ENCODE results near the gene KRT78.
"Not testable (repeated sequence)": the region's sequence is repeated elsewhere in the genome, so short reads cannot be mapped to it uniquely, and the experiment has no call there.

The KRT78 gene

GRCh38 chr12:52892207-52892852 lies 43.5 kb upstream of the KRT78 start:
- Histone ChIP-seq H3K79me2 (no peaks in the 10 kb centered on the region), H3K27me3 (ENCODE audit: control insufficient read depth, insufficient read depth, low read length) (no peaks in the 10 kb centered on the region), H3K9ac (no peak overlapping the region), H3K4me2 (ENCODE audit: low read length) (no peak overlapping the region), H3K36me3 (ENCODE audit: control insufficient read depth, insufficient read depth, low read length) (no peaks in the 10 kb centered on the region), H2AFZ (no peak overlapping the region), H3K9me3 (ENCODE audit: control insufficient read depth, low read length) (no peaks in the 10 kb centered on the region), H3K4me3 (ENCODE audit: low read depth, low read length) (no peak overlapping the region), H3K4me1 (no peaks in the 10 kb centered on the region), H3K27ac (no peak overlapping the region)
- no peak for TF ChIP-seq CTCF (IDR thresholded peaks at IDR 0.05)

- Histone ChIP-seq H3K9me3 (ENCODE audit: control insufficient read depth, low read length) (no peaks in the 10 kb centered on the region), H3K4me1 (no peaks in the 10 kb centered on the region), H3K36me3 (ENCODE audit: control insufficient read depth, insufficient read depth, low read length) (no peaks in the 10 kb centered on the region), H3K79me2 (no peaks in the 10 kb centered on the region), H3K4me2 (ENCODE audit: low read length) (no peak overlapping the region), H2AFZ (no peak overlapping the region), H3K27me3 (ENCODE audit: control insufficient read depth, insufficient read depth, low read length) (no peaks in the 10 kb centered on the region), H3K27ac (no peak overlapping the region), H3K9ac (no peak overlapping the region), H3K4me3 (ENCODE audit: low read depth, low read length) (no peak overlapping the region)
- TF ChIP-seq CTCF (IDR thresholded peaks at IDR 0.05), result no peak
These were observed 42.2 kb upstream of the KRT78 start for GRCh38 chr12:52891044-52891443.

- Histone ChIP-seq H3K4me3 (ENCODE audit: low read depth, low read length) (no peak overlapping the region), H3K4me1 (no peaks in the 10 kb centered on the region), H3K79me2 (no peaks in the 10 kb centered on the region), H3K4me2 (ENCODE audit: low read length) (no peak overlapping the region), H3K9me3 (ENCODE audit: control insufficient read depth, low read length) (no peaks in the 10 kb centered on the region), H3K27me3 (ENCODE audit: control insufficient read depth, insufficient read depth, low read length) (no peaks in the 10 kb centered on the region), H3K9ac (no peak overlapping the region), H3K36me3 (ENCODE audit: control insufficient read depth, insufficient read depth, low read length) (no peaks in the 10 kb centered on the region), H2AFZ (no peak overlapping the region), H3K27ac (no peak overlapping the region)
- TF ChIP-seq CTCF (IDR thresholded peaks at IDR 0.05), result no peak
These were observed 41.6 kb upstream of the KRT78 start for GRCh38 chr12:52890417-52890816.

GRCh38 chr12:52884526-52885293 lies 35.9 kb upstream of the KRT78 start:
- Histone ChIP-seq H3K9ac (no peak overlapping the region), H3K4me1 (no peaks in the 10 kb centered on the region), H3K27me3 (ENCODE audit: control insufficient read depth, insufficient read depth, low read length) (no peaks in the 10 kb centered on the region), H3K9me3 (ENCODE audit: control insufficient read depth, low read length) (no peaks in the 10 kb centered on the region), H3K27ac (no peak overlapping the region), H3K79me2 (no peaks in the 10 kb centered on the region), H3K4me3 (ENCODE audit: low read depth, low read length) (no peak overlapping the region), H2AFZ (no peak overlapping the region), H3K4me2 (ENCODE audit: low read length) (no peak overlapping the region), H3K36me3 (ENCODE audit: control insufficient read depth, insufficient read depth, low read length) (no peaks in the 10 kb centered on the region)
- peak; percentile 96 for TF ChIP-seq CTCF (IDR thresholded peaks at IDR 0.05)

GRCh38 chr12:52880499-52880898 lies 31.7 kb upstream of the KRT78 start:
- not testable (repeated sequence) for H3K27me3 ChIP-seq (ENCODE audit: control insufficient read depth, insufficient read depth, low read length); H3K9ac ChIP-seq; H3K4me3 ChIP-seq (ENCODE audit: low read depth, low read length); H3K9me3 ChIP-seq (ENCODE audit: control insufficient read depth, low read length); H3K4me1 ChIP-seq; H3K79me2 ChIP-seq; H3K27ac ChIP-seq; H3K4me2 ChIP-seq (ENCODE audit: low read length); H2AFZ ChIP-seq; H3K36me3 ChIP-seq (ENCODE audit: control insufficient read depth, insufficient read depth, low read length)

All from parathyroid adenoma (tissue), 2 donors.